HG03095 (cell line): ENCODE results near the gene FBXO9.
"Not testable (repeated sequence)": the region's sequence is repeated elsewhere in the genome, so short reads cannot be mapped to it uniquely, and the experiment has no call there.

Experiments used
- ATAC-seq: cut with Tn5 transposase; IDR thresholded peaks from one replicate; pipeline ENCODE4 v1.9.1; 2021; ENCODE audit warnings: moderate library complexity; ENCODE audit not compliant: unreplicated experiment

FBXO9 gene

GRCh38 chr6:53045891-53046673, 19.1 kb upstream of the FBXO9 start:
- ATAC-seq = no peak

GRCh38 chr6:53048431-53049195, 16.6 kb upstream of the FBXO9 start:
- peak; percentile 84 for ATAC-seq

GRCh38 chr6:53049415-53049814, 15.8 kb upstream of the FBXO9 start:
- no peak for ATAC-seq

- ATAC-seq = not testable (repeated sequence)
These were observed 13.1 kb upstream of the FBXO9 start for GRCh38 chr6:53052152-53052551.

GRCh38 chr6:53054532-53054931, 10.7 kb upstream of the FBXO9 start:
- ATAC-seq = no peak

GRCh38 chr6:53055873-53056272, 9.3 kb upstream of the FBXO9 start:
- no peak for ATAC-seq

GRCh38 chr6:53056273-53056672, 8.9 kb upstream of the FBXO9 start:
- no peak for ATAC-seq

GRCh38 chr6:53058388-53059195, 6.6 kb upstream of the FBXO9 start:
- no peak for ATAC-seq

GRCh38 chr6:53059648-53060589, 5.3 kb upstream of the FBXO9 start:
- ATAC-seq = no peak

GRCh38 chr6:53062169-53062539, 3.0 kb upstream of the FBXO9 start:
- no peak for ATAC-seq

GRCh38 chr6:53064255-53064654, 949 bp upstream of the FBXO9 start:
- ATAC-seq = not testable (repeated sequence)

GRCh38 chr6:53064726-53065265, 408 bp upstream of the FBXO9 start:
- peak; percentile 72 for ATAC-seq

- ATAC-seq = no peak
These were observed 843 bp downstream of the FBXO9 start for GRCh38 chr6:53066077-53066417.

- ATAC-seq = no peak
These were observed 1.9 kb downstream of the FBXO9 start for GRCh38 chr6:53066874-53067706.

- ATAC-seq = no peak
These were observed 2.7 kb downstream of the FBXO9 start for GRCh38 chr6:53067849-53068361.

GRCh38 chr6:53069427-53069826, 4.2 kb downstream of the FBXO9 start:
- ATAC-seq = no peak

- peak; percentile 75 for ATAC-seq
These were observed 5.6 kb downstream of the FBXO9 start for GRCh38 chr6:53070806-53071205.

GRCh38 chr6:53074347-53074746, 9.1 kb downstream of the FBXO9 start:
- ATAC-seq = no peak

- no peak for ATAC-seq
These were observed 15.6 kb downstream of the FBXO9 start for GRCh38 chr6:53080813-53081212.
